ENCODE data around the gene MACROD2. TPM values are rescaled to one million over a fixed set of nuclear protein-coding genes. Genes with fewer than 3 reads are reported as not detected.

The MACROD2 gene
- total and polyA plus RNA-seq, 8 donors = 0.78 to 31.3 (median 10.9) TPM; not detected in 1

GRCh38 chr20:15411781-15412180 is 1416.5 kb downstream of the MACROD2 start:
- WGBS, 5 donors = 75 to 86% (median 80%) methylated on average over 3 of the region's 3 CpGs
- DNase-seq = no peak
- H3K27ac ChIP-seq = no peak overlapping the region
- H3K9me3 ChIP-seq = no peaks in the 10 kb centered on the region
- TF ChIP-seq CTCF (IDR thresholded peaks at IDR 0.05) (no peak), EP300 (IDR thresholded peaks at IDR 0.05) (no peak), POLR2AphosphoS5 (IDR thresholded peaks at IDR 0.05) (no peak), POLR2A (IDR thresholded peaks at IDR 0.05) (no peak)
- no peaks in the 10 kb centered on the region for H3K36me3 ChIP-seq
- H3K27me3 ChIP-seq = no peaks in the 10 kb centered on the region
- intact Hi-C loops (cut with DNase I; ENCODE audit: low total_unique reads) = no loop called here
- H3K4me3 ChIP-seq = no peak overlapping the region
- no peaks in the 10 kb centered on the region for H3K4me1 ChIP-seq

GRCh38 chr20:15415908-15416307 is 1420.6 kb downstream of the MACROD2 start:
- 85 to 90% (median 90%) methylated on average over 2 of the region's 2 CpGs for WGBS, 5 donors
- Histone ChIP-seq H3K4me3 (no peak overlapping the region), H3K27me3 (no peaks in the 10 kb centered on the region), H3K27ac (no peak overlapping the region), H3K4me1 (no peaks in the 10 kb centered on the region), H3K9me3 (no peaks in the 10 kb centered on the region), H3K36me3 (no peaks in the 10 kb centered on the region)
- DNase-seq = no peak
- no peak for TF ChIP-seq POLR2AphosphoS5 (IDR thresholded peaks at IDR 0.05)
- no peak for TF ChIP-seq POLR2A (IDR thresholded peaks at IDR 0.05)
- TF ChIP-seq EP300 (IDR thresholded peaks at IDR 0.05) = no peak
- TF ChIP-seq CTCF (IDR thresholded peaks at IDR 0.05) = no peak
- intact Hi-C loops (cut with DNase I; ENCODE audit: low total_unique reads) = no loop called here

DNA sequence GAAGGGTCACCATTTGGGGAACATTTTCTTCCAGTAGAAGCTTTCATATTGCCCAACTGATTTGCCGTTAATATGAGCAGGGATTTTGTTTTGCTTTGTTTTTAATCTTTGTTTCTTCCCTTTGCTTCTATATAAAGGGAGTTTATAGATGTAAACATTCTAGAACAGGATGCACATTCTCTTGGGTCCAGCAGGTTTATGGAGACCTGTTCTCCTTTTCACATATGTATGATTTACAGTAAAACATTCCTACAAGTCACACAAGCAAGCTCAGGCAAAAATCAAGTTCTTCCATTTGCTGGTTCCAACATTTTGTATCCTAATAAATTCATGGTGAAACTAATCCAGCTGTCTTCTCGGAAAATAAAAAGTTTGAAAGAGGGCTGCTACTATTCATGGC is 1424.5 kb downstream of the MACROD2 start:
- TF ChIP-seq POLR2AphosphoS5 (IDR thresholded peaks at IDR 0.05) (no peak), CTCF (IDR thresholded peaks at IDR 0.05) (no peak), POLR2A (IDR thresholded peaks at IDR 0.05) (no peak), EP300 (IDR thresholded peaks at IDR 0.05) (no peak)
- no peaks in the 10 kb centered on the region for H3K9me3 ChIP-seq
- intact Hi-C loops (cut with DNase I; ENCODE audit: low total_unique reads) = no loop called here
- 90 to 94% (median 91%) methylated on average over 2 of the region's 2 CpGs for WGBS, 5 donors
- H3K27ac ChIP-seq = no peak overlapping the region
- H3K4me3 ChIP-seq = no peak overlapping the region
- H3K4me1 ChIP-seq = no peaks in the 10 kb centered on the region
- no peaks in the 10 kb centered on the region for H3K27me3 ChIP-seq
- no peaks in the 10 kb centered on the region for H3K36me3 ChIP-seq
- no peak for DNase-seq

GRCh38 chr20:15422966-15423365 is 1427.7 kb downstream of the MACROD2 start:
- Histone ChIP-seq H3K4me1 (no peaks in the 10 kb centered on the region), H3K4me3 (no peak overlapping the region), H3K27ac (no peak overlapping the region), H3K36me3 (no peaks in the 10 kb centered on the region), H3K27me3 (no peaks in the 10 kb centered on the region), H3K9me3 (peaks cover 0 to 5% (median 0%) of the 10 kb centered on the region in 4 donors)
- 66 to 95% (median 72%) methylated on average over 2 of the region's 2 CpGs for WGBS, 5 donors
- intact Hi-C loops (cut with DNase I; ENCODE audit: low total_unique reads) = no loop called here
- TF ChIP-seq CTCF (IDR thresholded peaks at IDR 0.05) = no peak
- TF ChIP-seq POLR2AphosphoS5 (IDR thresholded peaks at IDR 0.05) = no peak
- no peak for TF ChIP-seq EP300 (IDR thresholded peaks at IDR 0.05)
- no peak for TF ChIP-seq POLR2A (IDR thresholded peaks at IDR 0.05)
- no peak for DNase-seq
